Motor neuron (in vitro differentiated cells): ENCODE results near the gene CYB5R2. TPM values are rescaled to one million over a fixed set of nuclear protein-coding genes. Genes with fewer than 3 reads are reported as not detected.

ENCODE experiments used
- ATAC-seq, 8 experiments: fragments of 200-7000 bp; cut with Tn5 transposase; replicated peaks in 6 of 8; 2 replicates each; pipeline ENCODE4 v1.8.0; 2021; ENCODE audit warnings: mild to moderate bottlenecking in 8 of 8, moderate library complexity in 8 of 8
- H3K27ac ChIP-seq, 2 donors: fragments of 250-450 bp; sonication (Bioruptor Pico); 2 replicates each; pipeline ENCODE4 v1.9.0; 2021; ENCODE audit warnings: antibody characterized with exemption in 2 of 2, mild to moderate bottlenecking in 2 of 2, moderate library complexity in 1 of 2
- H3K4me1 ChIP-seq, 2 donors: fragments of 250-450 bp; sonication (Bioruptor Pico); replicated peaks in 1 of 2; 2 replicates each; pipeline ENCODE4 v1.6.1; 2021; ENCODE audit warnings: antibody characterized with exemption in 2 of 2, mild to moderate bottlenecking in 2 of 2, moderate library complexity in 1 of 2
- H3K4me3 ChIP-seq, 5 donors: fragments of 250-450 bp; sonication (Bioruptor Pico); 2 replicates each; pipeline ENCODE4 v1.9.0; 2021; ENCODE audit warnings: antibody characterized with exemption in 5 of 5, mild to moderate bottlenecking in 5 of 5, moderate library complexity in 4 of 5
- WGBS, 10 experiments: fragments of 450-650 bp; shearing (Covaris generic); methylation state at CpG; one replicate each; pipeline ENCODE4 v1.0.0; 2022; 5-methylcytosine and 5-hydroxymethylcytosine counted together
- in situ Hi-C, 9 experiments: fragments of 400-800 bp; cut with MboI; loops; one replicate each; pipeline ENCODE4 v1.15.0; 2021; ENCODE audit warnings: low sequenced_read_pairs in 9 of 9, low pct_unique_long_range_greater_than_20kb in 2 of 9; ENCODE audit not compliant: unreplicated experiment in 9 of 9
- total RNA-seq, 8 experiments: library from RNA; unstranded; fragments of 300-600 nt; gene quantifications; 2 replicates each; pipeline versions ENCODE4 v1.2.3 to v1.2.4, GENCODE V29; 2022

The CYB5R2 gene
- total RNA-seq, 8 experiments from 2014 or later: 0.54 to 16.3 (median 3.1) TPM

DNA sequence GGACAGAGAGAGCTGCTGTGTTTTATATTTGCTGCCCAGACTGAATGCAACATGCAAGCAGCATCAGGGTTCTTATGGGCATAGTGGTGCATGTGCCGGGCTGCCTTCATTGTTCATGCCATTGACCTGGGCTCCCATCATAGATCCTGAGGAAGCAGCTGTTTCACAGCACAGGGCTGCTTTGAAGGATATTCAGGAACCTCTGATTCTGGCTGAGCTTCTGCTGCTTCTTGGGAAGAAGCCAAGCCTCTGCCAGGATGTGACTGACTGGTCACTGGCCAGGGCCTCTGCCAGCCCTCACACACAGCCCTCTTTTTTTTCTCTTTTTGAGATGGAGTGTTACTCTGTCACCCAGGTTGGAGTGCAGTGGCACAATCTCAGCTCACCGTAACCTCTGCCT lies 43.3 kb downstream of the CYB5R2 start:
- H3K4me1 ChIP-seq: peaks cover 0 to 3% of the 10 kb centered on the region in 2 donors
- no peak overlapping the region for H3K27ac ChIP-seq
- WGBS, 10 experiments: 60 to 100% (median 100%) methylated on average over 1 to 2 of the region's 2 CpGs; no CpG with 5 or more reads in 4 of the 10 experiments
- H3K4me3 ChIP-seq: no peak overlapping the region
- ATAC-seq: peak in 1 of 8 experiments; percentile 12
- in situ Hi-C loops: no loop called here

DNA sequence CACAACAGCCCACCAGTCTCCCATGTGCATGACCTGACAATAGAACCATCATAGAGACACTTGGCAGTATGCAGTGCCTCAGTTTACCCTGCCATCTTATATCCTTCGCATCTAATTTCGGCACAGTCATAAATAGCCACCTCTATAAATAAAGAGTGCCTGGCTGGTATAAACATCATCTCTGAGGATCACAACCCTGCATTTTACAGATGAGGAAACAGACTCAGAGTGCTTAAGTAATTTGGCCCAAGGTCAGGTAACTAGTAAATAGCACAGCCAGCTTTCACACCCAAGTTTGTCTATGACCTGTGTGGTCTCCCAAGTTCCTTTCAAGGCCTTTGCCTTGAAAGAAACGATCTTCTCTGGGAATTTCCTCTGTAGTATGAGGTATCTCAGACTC lies 44.6 kb downstream of the CYB5R2 start:
- no peak overlapping the region for H3K4me3 ChIP-seq
- WGBS, 10 experiments: 14 to 100% (median 64%) methylated on average over 1 to 2 of the region's 3 CpGs; no CpG with 5 or more reads in 2 of the 10 experiments
- in situ Hi-C loops: no loop called here
- ATAC-seq: no peak
- H3K4me1 ChIP-seq: no peaks in the 10 kb centered on the region
- no peak overlapping the region for H3K27ac ChIP-seq

DNA sequence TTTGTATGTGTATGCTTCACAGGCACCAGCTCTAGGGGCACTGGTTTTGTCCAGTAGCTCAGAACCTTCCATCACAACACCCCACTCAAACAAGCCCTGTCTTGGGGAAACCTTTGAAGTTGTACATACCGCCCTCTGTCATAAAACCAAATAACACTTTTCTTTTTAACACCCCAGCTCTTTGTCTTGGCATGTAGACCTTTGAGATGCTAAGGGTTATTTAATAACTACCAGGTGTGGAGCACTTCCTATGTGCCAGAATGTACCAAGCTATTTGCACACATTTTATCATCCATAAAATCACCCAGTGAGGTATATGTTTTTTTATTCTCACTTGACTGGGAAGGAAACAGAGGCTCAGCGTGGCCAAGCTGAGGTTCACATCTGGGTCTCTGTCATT lies 50.6 kb downstream of the CYB5R2 start:
- Histone ChIP-seq H3K27ac (no peak overlapping the region), H3K4me3 (no peak overlapping the region), H3K4me1 (no peaks in the 10 kb centered on the region)
- WGBS, 10 experiments: 80 to 100% (median 91%) methylated on average over 1 to 2 of the region's 2 CpGs; no CpG with 5 or more reads in 6 of the 10 experiments
- in situ Hi-C loops: no loop called here
- ATAC-seq: no peak

DNA sequence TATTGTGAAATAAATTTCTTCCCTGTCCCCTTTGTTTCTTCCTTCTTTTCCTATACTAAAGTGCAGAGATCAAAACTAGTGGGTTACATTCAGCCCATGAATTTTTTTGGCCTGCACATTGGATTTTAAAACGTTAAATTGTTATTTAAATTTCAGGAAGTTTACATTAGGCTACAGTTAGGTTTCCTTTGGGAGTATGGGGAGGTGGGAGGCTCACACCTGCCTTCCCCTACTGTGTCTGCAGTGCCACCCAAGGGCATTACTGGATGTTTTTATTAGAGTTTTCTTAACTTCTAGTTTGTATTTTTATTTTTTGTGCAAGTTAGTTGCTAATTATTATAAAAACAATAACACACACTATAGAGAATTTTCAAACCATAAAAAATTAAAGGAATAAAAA lies 51.7 kb downstream of the CYB5R2 start:
- H3K4me3 ChIP-seq: no peak overlapping the region
- in situ Hi-C loops: no loop called here
- H3K27ac ChIP-seq: no peak overlapping the region
- ATAC-seq: no peak
- H3K4me1 ChIP-seq: no peaks in the 10 kb centered on the region
- 0 to 25% (median 0%) methylated on average over 1 of the region's 1 CpG; no CpG with 5 or more reads in 1 of the 10 experiments for WGBS, 10 experiments

DNA sequence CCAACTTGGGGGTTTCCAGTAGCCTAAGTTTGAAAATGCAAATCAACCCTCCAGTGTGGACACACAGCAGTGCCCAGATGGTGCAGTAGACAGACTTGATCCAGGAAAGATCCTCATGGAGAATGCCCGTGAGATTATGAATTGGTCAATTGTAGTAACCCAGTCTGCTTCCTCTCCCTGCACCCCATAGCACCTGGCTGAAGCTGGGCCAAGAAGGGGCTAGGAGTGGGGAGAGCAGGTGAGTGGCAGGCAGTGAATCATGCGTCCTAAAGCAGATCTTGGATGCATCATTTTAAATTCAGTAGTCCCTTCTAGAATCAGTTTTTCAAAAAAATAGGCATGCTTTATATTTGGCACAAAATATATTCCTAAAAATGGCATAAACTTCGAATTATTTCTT lies 52.2 kb downstream of the CYB5R2 start:
- H3K4me1 ChIP-seq: no peaks in the 10 kb centered on the region
- H3K4me3 ChIP-seq: no peak overlapping the region
- ATAC-seq: no peak
- no peak overlapping the region for H3K27ac ChIP-seq
- in situ Hi-C loops: no loop called here
- 0 to 100% (median 46%) methylated on average over 1 to 3 of the region's 3 CpGs; no CpG with 5 or more reads in 1 of the 10 experiments for WGBS, 10 experiments

DNA sequence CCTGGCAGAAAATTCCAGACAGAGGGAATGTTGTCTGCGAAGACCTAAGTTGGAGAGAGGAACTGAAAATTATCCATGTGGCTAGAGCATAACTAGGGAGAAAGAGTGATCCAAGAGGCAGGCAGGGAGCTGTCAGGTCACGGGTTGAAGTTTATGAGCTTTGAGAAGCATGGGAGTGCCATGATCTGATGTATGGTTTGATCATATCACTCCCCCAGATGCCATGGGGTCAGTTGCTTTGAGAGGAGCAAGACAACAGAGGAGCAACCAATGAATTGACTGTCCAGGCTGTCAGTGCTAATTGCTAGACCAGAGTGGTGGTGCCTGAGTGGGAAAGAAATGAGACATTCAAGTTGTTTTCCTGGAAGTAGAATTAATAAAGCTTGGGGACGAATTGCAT lies 54.0 kb downstream of the CYB5R2 start:
- 71 to 100% (median 86%) methylated on average over 1 to 3 of the region's 3 CpGs; no CpG with 5 or more reads in 1 of the 10 experiments for WGBS, 10 experiments
- in situ Hi-C loops: no loop called here
- no peak for ATAC-seq
- Histone ChIP-seq H3K27ac (no peak overlapping the region), H3K4me1 (no peaks in the 10 kb centered on the region), H3K4me3 (no peak overlapping the region)

DNA sequence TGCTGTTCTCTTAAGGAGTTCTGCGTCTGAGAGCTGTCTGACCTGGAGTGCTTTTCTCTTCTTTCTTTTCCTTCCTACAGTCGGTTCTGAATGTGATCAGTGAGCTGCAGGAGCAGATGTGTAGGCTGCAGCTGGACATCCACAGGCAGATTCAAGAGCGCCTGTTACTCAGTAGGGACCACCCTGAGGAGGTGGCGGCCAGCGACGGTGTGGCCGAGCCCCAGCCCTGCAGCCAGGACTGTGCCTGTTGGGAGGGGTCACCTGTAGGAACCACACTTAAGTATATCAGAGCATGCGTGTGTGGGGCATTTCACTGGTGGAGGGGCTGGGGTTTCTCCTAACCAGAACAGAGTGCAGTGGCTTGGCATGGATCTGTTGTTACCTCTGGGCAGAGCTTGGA lies 56.3 kb downstream of the CYB5R2 start:
- peaks cover 0 to 5% of the 10 kb centered on the region in 2 donors for H3K4me1 ChIP-seq
- no peak for ATAC-seq
- in situ Hi-C loops: no loop called here
- H3K4me3 ChIP-seq: no peak overlapping the region
- WGBS, 10 experiments: 89 to 100% (median 92%) methylated on average over 4 to 7 of the region's 8 CpGs; no CpG with 5 or more reads in 7 of the 10 experiments
- no peak overlapping the region for H3K27ac ChIP-seq

Other genes starting within 250 kb of the CYB5R2 start
- gene OLFML1, start 188.0 kb downstream of the CYB5R2 start, total RNA-seq: 10 to 100 TPM in 3 of 8 experiments, 1 to 10 TPM in 1, under 1 TPM in 4; 0.13 to 91.8 (median 2.1) TPM
- 100 to 1,000 TPM in 1 of 8 experiments, 10 to 100 TPM in 3, 1 to 10 TPM in 3, under 1 TPM in 1; 0.92 to 132 (median 10.5) TPM for gene PPFIBP2, start 159.5 kb downstream of the CYB5R2 start, total RNA-seq
- under 1 TPM in 2 of 8 experiments, not detected in 6; 0.56 to 0.58 TPM for gene OVCH2, start 33.0 kb upstream of the CYB5R2 start, total RNA-seq
- 1 to 10 TPM in 1 of 8 experiments, under 1 TPM in 2, not detected in 5; 0.25 to 1.4 (median 0.70) TPM for gene OR5P2, start 123.4 kb upstream of the CYB5R2 start, total RNA-seq
- gene OR5P3, start 157.3 kb upstream of the CYB5R2 start, total RNA-seq: 1 to 10 TPM in 1 of 8 experiments, under 1 TPM in 3, not detected in 4; 0.33 to 2.0 (median 0.67) TPM